Measurements from ENCODE around the gene CSPG4. TPM values are rescaled to one million over a fixed set of nuclear protein-coding genes. Genes with fewer than 3 reads are reported as not detected.
"Not testable (repeated sequence)": the region's sequence is repeated elsewhere in the genome, so short reads cannot be mapped to it uniquely, and the experiment has no call there.

Gene CSPG4
- total RNA-seq, 1 experiment from 2014 or later, result 2.0 TPM

DNA sequence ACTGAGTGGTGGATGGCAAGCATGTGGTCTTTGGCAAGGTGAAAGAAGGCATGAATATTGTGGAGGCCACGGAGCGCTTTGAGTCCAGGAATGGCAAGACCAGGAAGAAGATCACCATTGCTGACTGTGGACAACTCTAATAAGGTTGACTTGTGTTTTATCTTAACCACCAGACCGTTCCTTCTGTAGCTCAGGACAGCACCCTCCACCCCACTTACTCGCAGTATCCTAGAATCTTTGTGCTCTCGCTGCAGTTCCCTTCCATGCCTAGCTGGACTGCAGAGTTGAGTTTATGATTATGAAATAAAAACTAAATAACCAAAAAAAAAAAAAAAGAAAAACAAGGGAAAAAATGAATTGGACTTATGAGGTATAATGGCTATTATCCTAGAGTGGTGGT is 34.5 kb upstream of the CSPG4 start:
- peaks cover 8 to 14% of the 10 kb centered on the region in 2 experiments for H3K9me3 Mint-ChIP-seq
- not testable (repeated sequence) for H3K27ac Mint-ChIP-seq; H4K8ac ChIP-seq (replicated peaks; ENCODE audit: insufficient read length, low read depth, low read length); H3K79me2 ChIP-seq (ENCODE audit: insufficient read depth, low read length); DNase-seq; H2AK5ac ChIP-seq (ENCODE audit: insufficient read length, low read length); H3K14ac ChIP-seq (ENCODE audit: insufficient read depth, low read length); H4K5ac ChIP-seq (ENCODE audit: insufficient read length, low read depth, low read length); H3K27ac ChIP-seq (ENCODE audit: insufficient read length, low read depth, low read length); H2BK20ac ChIP-seq (ENCODE audit: low read depth, low read length, poor library complexity, severe bottlenecking); H3K9ac ChIP-seq (ENCODE audit: extremely low read depth, insufficient read length, low read length); H3K36me3 Mint-ChIP-seq (ENCODE audit: insufficient read depth in 1 of 3, low read depth in 3 of 3); H3K18ac ChIP-seq (ENCODE audit: insufficient read length, low read depth, low read length); H3K23ac ChIP-seq (ENCODE audit: insufficient read length, low read depth, low read length); H3K4ac ChIP-seq (ENCODE audit: low read depth, low read length); H2BK120ac ChIP-seq (ENCODE audit: low read depth, low read length, poor library complexity, severe bottlenecking); H3K4me1 ChIP-seq (ENCODE audit: insufficient read depth, low read length); H3K27me3 ChIP-seq (ENCODE audit: insufficient read depth, low read length); H4K91ac ChIP-seq (ENCODE audit: insufficient read length, low read depth, low read length); H3K4me1 Mint-ChIP-seq; H2BK5ac ChIP-seq (ENCODE audit: insufficient read length, low read length); H3T11ph ChIP-seq (ENCODE audit: low read length); H3K9me3 ChIP-seq (ENCODE audit: control insufficient read depth, low read depth, low read length); H2AFZ ChIP-seq (ENCODE audit: low read length); H3K79me1 ChIP-seq (ENCODE audit: insufficient read depth, low read depth, low read length, poor library complexity, severe bottlenecking); H4K20me1 ChIP-seq (ENCODE audit: control insufficient read depth, insufficient read depth, insufficient read length); H3K56ac ChIP-seq (ENCODE audit: insufficient read length, low read depth, low read length); H2BK15ac ChIP-seq (ENCODE audit: low read depth, low read length); H3K23me2 ChIP-seq (ENCODE audit: insufficient read length, low read depth, low read length, poor library complexity, severe bottlenecking); H3K27me3 Mint-ChIP-seq (ENCODE audit: low read depth); H3K4me2 ChIP-seq (ENCODE audit: insufficient read depth, insufficient read length, low read length); H2BK12ac ChIP-seq (ENCODE audit: insufficient read length, low read depth, low read length); H3K4me3 Mint-ChIP-seq
- no CpG with 5 or more reads among the region's 5 CpGs for WGBS (ENCODE audit: extremely low coverage, insufficient read length, low lambda C conversion rate)

Data from H9 (cell line).